HG03460 (cell line): ENCODE data around the gene DCAF11.

Experiments used
- ATAC-seq: cut with Tn5 transposase; IDR thresholded peaks from one replicate; pipeline ENCODE4 v1.9.1; 2021; ENCODE audit not compliant: unreplicated experiment

The DCAF11 gene

GRCh38 chr14:24114532-24115421, at the start of gene DCAF11, which contains the start of gene NRL:
Gene DCAF11, plus strand, starts transcription at chr14:24114777. Its CDS starts 818 bp downstream, at chr14:24115595.
Gene NRL, minus strand, starts transcription at chr14:24114949. Its CDS starts 32,101 bp downstream, at chr14:24082848.
- peak; percentile 82 for ATAC-seq

DNA sequence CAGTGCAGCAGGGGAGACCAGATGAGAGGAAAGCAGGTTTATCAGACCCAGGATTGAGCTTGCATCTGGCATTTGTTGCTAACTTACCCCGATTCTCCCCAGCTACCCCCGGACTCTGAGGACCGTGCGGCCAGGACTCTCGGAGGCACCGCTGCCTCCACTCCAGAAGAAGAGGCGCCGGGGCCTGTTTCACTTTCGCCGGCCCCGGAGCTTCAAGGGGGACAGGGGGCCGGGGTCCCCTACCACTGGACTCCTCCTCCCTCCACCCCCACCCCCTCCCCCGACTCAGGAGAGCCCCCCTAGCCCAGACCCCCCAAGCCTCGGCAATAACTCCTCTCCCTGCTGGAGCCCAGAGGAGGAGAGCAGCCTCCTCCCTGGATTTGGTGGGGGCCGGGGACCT, 49.7 kb upstream of the DCAF11 start:
- ATAC-seq: no peak

- ATAC-seq: no peak
Observed at GRCh38 chr14:24065408-24065807, 49.2 kb upstream of the DCAF11 start.

GRCh38 chr14:24066496-24067132, 48.0 kb upstream of the DCAF11 start:
- no peak for ATAC-seq

GRCh38 chr14:24067133-24068082, 47.2 kb upstream of the DCAF11 start:
- no peak for ATAC-seq

DNA sequence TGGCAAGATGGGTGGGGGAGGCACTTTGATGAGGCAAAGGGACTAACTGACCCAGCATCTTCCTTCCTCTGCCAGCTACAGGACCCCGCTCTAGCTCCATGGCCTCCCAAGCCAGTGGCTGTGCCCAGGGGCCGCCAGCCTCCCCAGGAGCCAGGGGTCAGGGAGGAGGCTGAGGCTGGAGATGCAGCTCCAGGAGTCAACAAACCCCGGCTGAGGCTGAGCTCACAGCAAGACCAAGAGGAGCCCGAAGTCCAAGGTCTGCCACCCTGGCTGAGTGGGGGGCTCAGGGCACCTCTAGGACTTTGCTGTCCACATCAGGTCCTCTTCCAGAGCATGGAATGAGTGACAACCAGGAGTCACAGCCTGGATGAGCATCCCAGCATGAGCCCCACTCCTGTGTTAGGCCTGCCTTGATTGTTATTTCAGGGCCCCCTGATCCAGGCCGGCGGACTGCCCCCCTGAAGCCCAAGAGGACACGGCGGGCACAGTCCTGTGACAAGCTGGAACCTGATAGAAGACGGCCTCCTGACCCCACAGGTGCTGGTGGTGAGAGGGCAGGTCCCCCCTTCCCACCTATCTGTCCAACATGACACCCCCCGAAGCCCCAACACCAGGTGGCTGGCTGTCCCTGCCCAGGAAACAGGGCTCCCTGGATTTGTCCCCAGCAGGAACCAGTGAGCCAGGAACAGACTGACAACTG, 45.7 kb upstream of the DCAF11 start:
- ATAC-seq: no peak

DNA sequence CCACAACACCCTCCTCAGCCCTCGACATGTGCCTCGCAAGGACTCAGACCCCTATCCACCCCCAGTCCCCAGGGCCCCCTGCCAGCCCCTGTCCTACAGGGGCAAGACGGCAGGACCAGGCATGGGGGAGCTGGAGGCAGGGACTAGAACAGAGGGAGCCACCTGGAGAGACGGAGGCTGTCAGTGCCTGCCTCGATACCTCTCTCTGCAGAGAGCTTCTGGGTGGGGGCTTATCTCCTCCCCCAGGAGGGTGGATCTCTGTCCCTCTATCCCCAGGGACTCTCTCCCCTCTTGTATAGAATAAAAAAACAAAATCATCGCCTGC, 45.2 kb upstream of the DCAF11 start:
- no peak for ATAC-seq

- no peak for ATAC-seq
Observed at GRCh38 chr14:24070285-24071143, 44.1 kb upstream of the DCAF11 start.

DNA sequence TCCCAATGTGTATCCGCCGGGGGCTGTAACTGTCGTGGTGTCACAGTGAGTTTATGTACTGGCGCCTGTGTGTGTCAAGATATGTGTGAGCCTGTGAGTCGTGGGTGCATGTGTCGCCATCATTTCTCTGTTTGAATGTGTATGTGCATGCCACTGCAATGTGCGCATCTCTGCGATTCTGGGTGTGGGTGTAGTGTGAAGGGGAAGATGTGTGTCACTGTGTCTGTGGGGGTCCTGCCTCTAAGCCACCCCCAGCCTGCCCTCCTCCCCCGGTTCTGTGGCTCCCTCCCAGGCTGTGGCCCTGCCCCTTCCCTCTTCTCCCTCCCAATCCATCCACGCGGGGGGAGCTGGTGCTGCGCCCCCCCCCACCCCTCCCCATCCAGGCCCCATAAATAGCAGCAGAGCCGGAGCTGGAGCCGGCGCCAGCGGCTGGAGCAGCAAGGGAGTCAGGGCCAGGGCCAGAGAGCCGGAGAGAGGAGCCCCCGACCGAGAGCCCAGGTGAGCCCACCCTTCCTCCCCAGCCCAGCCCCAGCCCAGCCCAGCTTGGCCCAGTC, 43.4 kb upstream of the DCAF11 start, which contains the start of gene CPNE6:
Gene CPNE6 (plus strand): TSS at position 419 of the 554 bp plus-strand sequence. CDS start 1,375 bp downstream, outside the sequence.
- no peak for ATAC-seq

GRCh38 chr14:24071836-24072430, 42.6 kb upstream of the DCAF11 start:
- no peak for ATAC-seq

DNA sequence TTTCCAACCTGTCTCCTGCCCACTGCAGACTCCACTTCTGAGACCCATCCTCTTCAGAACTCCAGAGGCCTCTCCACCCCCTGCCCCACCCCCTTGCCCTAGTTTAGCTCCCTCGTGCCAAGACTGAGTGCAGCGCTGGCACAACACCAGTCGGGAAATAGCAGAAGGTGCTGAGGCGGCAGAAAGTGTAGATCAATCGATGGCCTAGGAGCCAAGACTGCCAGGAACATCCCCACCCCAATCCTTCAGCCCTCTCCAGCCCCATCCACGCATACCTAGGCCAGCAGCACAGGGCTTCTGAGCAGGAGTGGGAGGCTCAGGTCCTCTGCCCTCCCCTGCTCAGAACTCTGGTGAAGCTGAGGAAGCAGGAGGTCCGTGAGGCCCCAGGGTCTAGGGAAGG, 42.1 kb upstream of the DCAF11 start:
- ATAC-seq: no peak

DNA sequence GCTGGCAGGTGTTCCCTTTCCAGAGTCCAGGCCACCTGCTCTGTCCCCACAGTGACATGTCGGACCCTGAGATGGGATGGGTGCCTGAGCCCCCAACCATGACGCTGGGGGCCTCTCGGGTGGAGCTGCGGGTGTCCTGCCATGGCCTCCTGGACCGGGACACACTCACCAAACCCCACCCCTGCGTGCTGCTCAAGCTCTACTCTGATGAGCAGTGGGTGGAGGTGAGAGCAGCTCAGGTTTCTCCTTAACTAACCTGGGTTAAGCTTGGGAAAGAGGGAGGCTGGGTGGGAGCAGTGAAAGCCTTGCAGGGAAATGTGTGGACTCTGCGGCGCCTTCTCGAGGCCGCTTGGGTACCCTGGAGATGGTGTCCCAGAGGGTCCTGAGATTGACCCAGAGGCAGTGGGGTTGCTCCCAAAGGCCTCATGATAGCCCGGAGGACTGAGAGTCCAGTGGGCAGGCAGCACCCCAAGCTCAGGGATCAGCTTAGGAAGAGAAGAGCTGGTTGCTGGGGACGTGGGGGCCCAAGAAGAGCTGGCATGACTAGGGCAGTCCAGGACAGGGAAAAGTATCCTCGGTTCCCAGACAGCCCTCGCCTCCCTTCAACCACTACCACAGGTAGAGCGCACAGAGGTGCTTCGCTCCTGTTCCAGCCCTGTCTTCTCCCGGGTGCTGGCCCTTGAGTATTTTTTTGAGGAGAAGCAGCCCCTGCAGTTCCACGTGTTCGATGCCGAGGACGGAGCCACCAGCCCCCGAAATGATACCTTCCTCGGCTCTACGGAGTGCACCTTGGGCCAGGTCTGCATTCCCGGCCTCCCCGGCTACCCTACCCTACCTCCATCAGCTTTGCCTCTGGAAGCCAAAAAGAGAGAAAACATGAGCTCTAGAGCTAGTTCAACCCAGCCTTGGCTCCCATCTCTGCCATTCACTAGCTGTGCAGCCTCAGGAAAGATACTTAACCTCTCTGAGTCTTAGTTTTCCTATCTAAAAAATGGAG, 41.4 kb upstream of the DCAF11 start:
- ATAC-seq: no peak

GRCh38 chr14:24074625-24075484, 39.7 kb upstream of the DCAF11 start:
- ATAC-seq: no peak

GRCh38 chr14:24075485-24076301, 38.9 kb upstream of the DCAF11 start:
- no peak for ATAC-seq

DNA sequence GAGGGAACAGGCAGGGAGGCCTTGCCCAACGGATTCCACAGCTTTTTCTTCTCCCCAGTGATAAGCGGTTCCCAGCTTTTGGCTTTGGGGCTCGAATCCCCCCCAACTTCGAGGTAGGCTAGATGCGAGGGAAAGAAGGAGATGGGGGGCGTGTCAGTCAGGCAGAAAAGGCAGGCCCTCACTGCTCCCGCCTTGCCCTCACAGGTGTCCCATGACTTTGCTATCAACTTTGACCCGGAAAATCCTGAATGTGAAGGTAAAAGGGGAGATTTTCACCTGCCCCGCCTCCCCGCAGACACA, 38.3 kb upstream of the DCAF11 start:
- no peak for ATAC-seq

DNA sequence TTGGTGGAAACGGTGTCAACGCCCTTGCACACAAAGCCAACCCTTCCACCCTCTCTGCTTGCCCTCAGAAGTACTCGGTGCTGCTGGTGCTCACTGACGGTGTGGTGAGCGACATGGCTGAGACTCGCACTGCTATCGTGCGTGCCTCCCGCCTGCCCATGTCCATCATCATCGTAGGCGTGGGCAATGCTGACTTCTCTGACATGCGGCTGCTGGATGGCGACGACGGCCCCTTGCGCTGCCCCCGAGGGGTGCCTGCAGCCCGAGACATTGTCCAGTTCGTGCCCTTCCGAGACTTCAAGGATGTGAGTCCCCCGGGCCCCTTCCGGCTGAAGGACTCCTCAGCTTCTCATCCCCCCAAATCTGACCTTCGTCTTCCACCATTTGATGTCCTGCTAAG, 37.5 kb upstream of the DCAF11 start:
- ATAC-seq: no peak
